Breast epithelium (tissue), 3 donors: ENCODE results near the gene PLEKHG1.

Experiments used
- POLR2A ChIP-seq: fragments of 450-650 bp; IDR thresholded peaks from one replicate; pipeline ENCODE4 v1.6.1; 2016; ENCODE audit warnings: antibody characterized with exemption, mild to moderate bottlenecking, moderate library complexity
- POLR2AphosphoS5 ChIP-seq, 3 donors: sonication (generic); formaldehyde crosslinking; IDR thresholded peaks; one replicate each; pipeline ENCODE4 v1.6.1; 2017; ENCODE audit warnings: antibody characterized with exemption in 3 of 3
- TF ChIP-seq, protein P1 (sequence below), 3 donors: fragments of 450-650 bp; IDR thresholded peaks; one replicate each; pipeline ENCODE4 v1.5.1; 2016 to 2017; ENCODE audit warnings: antibody characterized with exemption in 3 of 3, mild to moderate bottlenecking in 3 of 3, moderate library complexity in 3 of 3

DNA sequence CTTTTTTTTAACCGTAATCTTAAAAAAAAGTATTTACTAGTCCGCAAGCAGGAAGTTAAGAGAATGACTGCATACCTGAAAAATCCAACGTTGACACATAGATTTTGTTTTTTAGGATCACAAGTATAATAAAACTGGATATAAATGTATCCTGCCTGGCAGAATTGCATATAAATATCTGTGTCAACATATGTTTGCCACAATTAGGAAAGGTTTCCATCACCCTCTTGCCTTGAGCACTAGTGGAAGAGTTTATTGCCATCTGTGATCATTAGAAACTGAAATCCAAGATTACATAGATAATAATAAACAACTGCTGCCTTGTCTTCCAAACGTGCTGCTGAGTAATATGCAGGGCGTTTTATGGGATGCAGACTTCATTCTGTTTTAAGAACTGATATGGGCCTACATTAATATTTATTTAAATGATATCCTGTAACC is 27.9 kb downstream of the PLEKHG1 start:
- TF ChIP-seq, protein P1, sequence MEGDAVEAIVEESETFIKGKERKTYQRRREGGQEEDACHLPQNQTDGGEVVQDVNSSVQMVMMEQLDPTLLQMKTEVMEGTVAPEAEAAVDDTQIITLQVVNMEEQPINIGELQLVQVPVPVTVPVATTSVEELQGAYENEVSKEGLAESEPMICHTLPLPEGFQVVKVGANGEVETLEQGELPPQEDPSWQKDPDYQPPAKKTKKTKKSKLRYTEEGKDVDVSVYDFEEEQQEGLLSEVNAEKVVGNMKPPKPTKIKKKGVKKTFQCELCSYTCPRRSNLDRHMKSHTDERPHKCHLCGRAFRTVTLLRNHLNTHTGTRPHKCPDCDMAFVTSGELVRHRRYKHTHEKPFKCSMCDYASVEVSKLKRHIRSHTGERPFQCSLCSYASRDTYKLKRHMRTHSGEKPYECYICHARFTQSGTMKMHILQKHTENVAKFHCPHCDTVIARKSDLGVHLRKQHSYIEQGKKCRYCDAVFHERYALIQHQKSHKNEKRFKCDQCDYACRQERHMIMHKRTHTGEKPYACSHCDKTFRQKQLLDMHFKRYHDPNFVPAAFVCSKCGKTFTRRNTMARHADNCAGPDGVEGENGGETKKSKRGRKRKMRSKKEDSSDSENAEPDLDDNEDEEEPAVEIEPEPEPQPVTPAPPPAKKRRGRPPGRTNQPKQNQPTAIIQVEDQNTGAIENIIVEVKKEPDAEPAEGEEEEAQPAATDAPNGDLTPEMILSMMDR (IDR thresholded peaks at IDR 0.05) = no peak
- no peak for TF ChIP-seq POLR2AphosphoS5 (IDR thresholded peaks at IDR 0.05)
- TF ChIP-seq POLR2A = no peak
